RWPE2 (cell line): ENCODE measurements around the gene DEPDC1B.

Source experiments
- ATAC-seq: fragments of 200-7000 bp; cut with Tn5 transposase; 3 replicates; pipeline ENCODE4 v1.9.1; 2021; ENCODE audit warnings: low read depth
- DNase-seq: peaks from one replicate; pipeline ENCODE4 v3.0.0-alpha.2; 2020; ENCODE audit warnings: low spot score
- H3K27ac ChIP-seq: fragments of 450-650 bp; 2 replicates; pipeline ENCODE4 v1.5.1; 2017; ENCODE audit warnings: mild to moderate bottlenecking; ENCODE audit not compliant: poor library complexity, severe bottlenecking
- H3K27me3 ChIP-seq: fragments of 250-450 bp; sonication (Bioruptor Pico); 2 replicates; pipeline ENCODE4 v1.5.1; 2021; ENCODE audit warnings: mild to moderate bottlenecking, moderate library complexity; ENCODE audit not compliant: insufficient read depth, poor library complexity, severe bottlenecking
- H3K36me3 ChIP-seq: fragments of 250-450 bp; sonication (Bioruptor Pico); 2 replicates; pipeline ENCODE4 v1.5.1; 2020; ENCODE audit warnings: low read depth, mild to moderate bottlenecking, moderate library complexity
- H3K4me1 ChIP-seq: fragments of 250-450 bp; sonication (Bioruptor Pico); 2 replicates; pipeline ENCODE4 v1.5.1; 2021; ENCODE audit warnings: mild to moderate bottlenecking, moderate library complexity; ENCODE audit not compliant: insufficient read depth, poor library complexity, severe bottlenecking
- H3K4me3 ChIP-seq: fragments of 250-450 bp; sonication (Bioruptor Pico); 2 replicates; pipeline ENCODE4 v1.5.1; 2021; ENCODE audit warnings: mild to moderate bottlenecking, moderate library complexity; ENCODE audit not compliant: severe bottlenecking
- H3K9me3 ChIP-seq: fragments of 250-450 bp; sonication (Bioruptor Pico); 2 replicates; pipeline ENCODE4 v1.5.1; 2021; ENCODE audit warnings: mild to moderate bottlenecking, moderate library complexity; ENCODE audit not compliant: severe bottlenecking
- CTCF ChIP-seq: fragments of 450-650 bp; IDR thresholded peaks from one replicate; pipeline ENCODE4 v1.5.1; 2017; ENCODE audit warnings: mild to moderate bottlenecking, moderate library complexity; ENCODE audit not compliant: poor library complexity, severe bottlenecking

DEPDC1B gene

GRCh38 chr5:60550311-60550710 lies 149.7 kb downstream of the DEPDC1B start:
- Histone ChIP-seq H3K36me3 (no peaks in the 10 kb centered on the region), H3K4me3 (no peak overlapping the region), H3K27me3 (no peaks in the 10 kb centered on the region), H3K27ac (no peak overlapping the region), H3K4me1 (no peaks in the 10 kb centered on the region), H3K9me3 (no peaks in the 10 kb centered on the region)
- DNase-seq (no peak), ATAC-seq (no peak)
- no peak for TF ChIP-seq CTCF

GRCh38 chr5:60549841-60550240 lies 150.1 kb downstream of the DEPDC1B start:
- DNase-seq (no peak), ATAC-seq (no peak)
- Histone ChIP-seq H3K9me3 (no peaks in the 10 kb centered on the region), H3K4me3 (no peak overlapping the region), H3K27me3 (no peaks in the 10 kb centered on the region), H3K36me3 (no peaks in the 10 kb centered on the region), H3K27ac (no peak overlapping the region), H3K4me1 (no peaks in the 10 kb centered on the region)
- no peak for TF ChIP-seq CTCF
